Lower leg skin (tissue), 4 donors: Measurements from ENCODE around the gene FCGBP. TPM values are rescaled to one million over a fixed set of nuclear protein-coding genes. Genes with fewer than 3 reads are reported as not detected.
"Not testable (repeated sequence)": the region's sequence is repeated elsewhere in the genome, so short reads cannot be mapped to it uniquely, and the experiment has no call there.

Experiments used
- DNase-seq, 2 donors: peaks; one replicate each; pipeline ENCODE4 v3.0.0-alpha.2; 2019; ENCODE audit warnings: low spot score in 2 of 2
- H3K4me3 ChIP-seq: fragments of 200-600 bp; sonication (generic); 2 replicates; pipeline ENCODE4 v1.5.1; 2017; ENCODE audit warnings: mild to moderate bottlenecking, low read depth; ENCODE audit not compliant: poor library complexity, severe bottlenecking
- CTCF ChIP-seq, 3 donors: fragments of 450-650 bp; IDR thresholded peaks; one replicate each; pipeline ENCODE4 v1.5.1; 2016; ENCODE audit warnings: antibody characterized with exemption in 3 of 3, mild to moderate bottlenecking in 3 of 3, moderate library complexity in 2 of 3
- POLR2A ChIP-seq, 2 donors: fragments of 450-650 bp; IDR thresholded peaks; one replicate each; pipeline ENCODE4 v1.6.1; 2016 to 2017; ENCODE audit warnings: antibody characterized with exemption in 2 of 2, mild to moderate bottlenecking in 1 of 2, moderate library complexity in 1 of 2
- WGBS, 2 donors: methylation state at CpG; one replicate each; pipeline ENCODE4 v1.1.5; 2018; 5-methylcytosine and 5-hydroxymethylcytosine counted together
- intact Hi-C: fragments of 100-400 bp; cut with DNase I; formaldehyde crosslinking; loops from one replicate; pipeline ENCODE4 v1.15.0; 2023; ENCODE audit warnings: low total_unique reads
- total RNA-seq, 4 donors: library from RNA; depleted of rRNA; stranded (reverse); fragments of >200 nt; gene quantifications; one replicate each; pipeline ENCODE4 v1.1.0, GENCODE V29; 2016

Gene FCGBP
- total RNA-seq, 4 donors from 2014 or later = 155 to 286 (median 194) TPM

DNA sequence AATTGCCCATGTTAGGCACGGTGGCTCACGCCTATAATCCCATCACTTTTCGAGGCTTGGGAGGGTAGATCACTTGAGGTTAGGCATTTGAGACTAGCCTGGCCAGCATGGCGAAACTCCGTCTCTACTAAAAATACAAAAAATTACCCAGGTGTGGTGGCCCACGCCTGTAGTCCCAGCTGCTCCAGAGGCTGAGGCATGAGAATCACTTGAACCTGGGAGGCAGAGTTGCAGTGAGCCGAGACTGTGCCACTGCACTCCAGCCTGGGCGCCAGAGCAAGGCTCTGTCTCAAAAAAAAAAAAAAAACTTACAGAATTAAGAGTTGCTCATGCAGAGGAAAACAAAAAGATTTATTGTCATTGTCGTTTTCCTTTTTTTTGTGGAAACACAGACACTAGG lies 33.1 kb upstream of the FCGBP start:
- intact Hi-C loops = no loop called here
- TF ChIP-seq CTCF (IDR thresholded peaks at IDR 0.05) (no peak), POLR2A (IDR thresholded peaks at IDR 0.05) (no peak)
- DNase-seq = no peak
- WGBS, 2 donors = 88% methylated on average over 9 of the region's 9 CpGs
- no peak overlapping the region for H3K4me3 ChIP-seq

DNA sequence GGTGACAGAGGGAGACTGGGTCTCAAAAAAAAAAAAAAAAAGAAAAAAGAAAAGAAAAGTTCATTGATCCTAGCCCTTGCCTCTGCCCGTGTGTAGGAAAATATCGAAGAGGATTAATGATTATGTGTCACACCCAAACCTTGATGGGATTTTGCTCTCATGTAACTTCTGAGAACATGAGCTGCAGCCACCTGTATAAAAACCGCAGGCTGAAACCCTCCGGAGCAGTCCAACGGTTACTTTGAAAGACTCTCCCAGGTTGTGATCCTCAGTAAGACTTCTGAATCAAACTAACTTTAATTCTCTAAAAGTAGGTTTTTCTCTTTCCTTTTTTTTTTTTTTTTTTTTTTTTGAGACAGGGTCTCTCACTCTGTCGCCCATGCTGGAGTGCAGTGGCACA lies 32.2 kb upstream of the FCGBP start:
- 89 to 97% methylated on average over 6 of the region's 6 CpGs for WGBS, 2 donors
- TF ChIP-seq CTCF (IDR thresholded peaks at IDR 0.05) = no peak
- no peak for TF ChIP-seq POLR2A (IDR thresholded peaks at IDR 0.05)
- DNase-seq = no peak
- H3K4me3 ChIP-seq = no peak overlapping the region
- intact Hi-C loops = no loop called here

- no peak for DNase-seq
- H3K4me3 ChIP-seq = no peak overlapping the region
- WGBS, 2 donors = 78 to 80% methylated on average over 3 of the region's 3 CpGs
- TF ChIP-seq CTCF (IDR thresholded peaks at IDR 0.05) = no peak
- intact Hi-C loops = no loop called here
Measured at GRCh38 chr19:39963898-39964297, 29.5 kb upstream of the FCGBP start.

GRCh38 chr19:39959407-39959806 lies 25.0 kb upstream of the FCGBP start:
- intact Hi-C loops, DNase-seq, H3K4me3 ChIP-seq: not testable (repeated sequence)
- WGBS, 2 donors = 56 to 65% methylated on average over 13 of the region's 13 CpGs

DNA sequence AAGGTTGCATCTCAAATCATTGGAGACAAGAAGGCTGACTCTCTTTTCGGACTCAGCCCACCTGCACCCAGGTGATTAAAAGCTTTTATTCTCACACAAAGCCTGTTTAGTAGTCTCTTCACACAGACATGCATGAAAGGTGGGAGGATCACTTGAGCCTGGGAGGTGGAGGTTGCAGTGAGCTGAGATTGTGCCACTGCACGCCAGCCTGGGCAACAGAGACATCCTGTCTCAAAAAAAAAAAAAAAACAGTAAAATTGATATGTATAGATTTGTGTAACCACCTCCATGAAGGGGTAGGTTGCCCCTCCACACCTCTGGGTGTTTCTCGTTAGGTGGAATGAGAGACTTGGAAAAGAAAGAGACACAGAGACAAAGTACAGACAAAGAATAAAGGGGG lies 24.5 kb upstream of the FCGBP start:
- WGBS, 2 donors = 71 to 80% methylated on average over 3 of the region's 3 CpGs
- DNase-seq, H3K4me3 ChIP-seq, intact Hi-C loops: not testable (repeated sequence)

DNA sequence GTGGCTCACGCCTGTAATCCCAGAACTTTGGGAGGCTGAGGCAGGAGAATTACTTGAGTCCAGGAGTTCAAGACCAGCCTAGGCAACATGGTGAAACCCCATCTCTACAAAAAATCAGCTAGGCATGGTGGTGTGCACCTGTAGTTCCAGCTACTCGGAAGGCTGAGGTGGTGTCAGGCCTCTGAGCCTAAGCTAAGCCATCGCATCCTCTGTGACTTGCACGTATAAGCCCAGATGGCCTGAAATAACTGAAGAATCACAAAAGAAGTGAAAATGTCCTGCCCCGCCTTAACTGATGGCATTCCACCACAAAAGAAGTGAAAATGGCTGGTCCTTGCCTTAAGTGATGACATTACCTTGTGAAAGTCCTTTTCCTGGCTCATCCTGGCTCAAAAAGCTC lies 23.5 kb upstream of the FCGBP start:
- intact Hi-C loops, DNase-seq, H3K4me3 ChIP-seq: not testable (repeated sequence)
- 91 to 93% methylated on average over 5 of the region's 5 CpGs for WGBS, 2 donors

GRCh38 chr19:39953915-39954314 lies 19.5 kb upstream of the FCGBP start:
- TF ChIP-seq CTCF (IDR thresholded peaks at IDR 0.05) (no peak), POLR2A (IDR thresholded peaks at IDR 0.05) (no peak)
- H3K4me3 ChIP-seq = no peak overlapping the region
- no peak for DNase-seq
- intact Hi-C loops = no loop called here
- WGBS, 2 donors = 86 to 91% methylated on average over 7 of the region's 7 CpGs
